ENCODE results near the gene OCSTAMP. TPM values are rescaled to one million over a fixed set of nuclear protein-coding genes. Genes with fewer than 3 reads are reported as not detected.

Gene OCSTAMP
- total and polyA plus RNA-seq, 2 donors (not counting 3 experiments of a cell fraction or from before 2014, with no cell fraction given): not detected

GRCh38 chr20:46563170-46563859 is 12.9 kb upstream of the OCSTAMP start:
- BruUV-seq (replicated peaks): no TSS peak
- H3K79me2 ChIP-seq (ENCODE audit: control insufficient read depth, insufficient read depth, low read length): no peaks in the 10 kb centered on the region
- intact Hi-C loops (cut with micrococcal nuclease) (loop anchor here (1.0 to 2.0 kb wide), 3 partner anchors 42 to 125 kb away; partner anchors contain the start of gene TP53RK), dilution Hi-C loops (cut with MboI; ENCODE audit: extremely low pct_ligation_motif_present, low sequenced_read_pairs) (no loop called here)
- ChIA-PET POLR2A (no interaction called here), CTCF (interaction anchor here (0.6 to 2.4 kb wide), 11 partner anchors 9 to 1871 kb away, joined by 3 to 13 read pairs (median 4); partner anchors contain the start of genes OCSTAMP and TP53RK)
- H4K20me1 ChIP-seq (replicated peaks; ENCODE audit: control insufficient read depth, extremely low read depth, insufficient read depth, low read length): no peaks in the 10 kb centered on the region
- no peaks in the 10 kb centered on the region for H3K36me3 ChIP-seq (ENCODE audit: control insufficient read depth in 2 of 2, extremely low read depth in 1 of 2, insufficient read depth in 2 of 2, low read length in 2 of 2)
- H3K27me3 ChIP-seq (ENCODE audit: control insufficient read depth in 2 of 2, insufficient read depth in 2 of 2, low read length in 2 of 2): no peaks in the 10 kb centered on the region
- H3K9ac ChIP-seq (replicated peaks; ENCODE audit: extremely low read depth, insufficient read depth, low read length): no peak overlapping the region
- H2AFZ ChIP-seq (ENCODE audit: low read depth, low read length): peak overlapping the region; percentile 60
- no peaks in the 10 kb centered on the region for H3K9me3 ChIP-seq (replicated peaks; ENCODE audit: control insufficient read depth, insufficient read depth, low read length)
- H3K4me3 ChIP-seq (replicated peaks in 1 of 3; ENCODE audit: insufficient read depth in 1 of 3, low read depth in 1 of 3, low read length in 3 of 3): no peak overlapping the region
- FAIRE-seq (no peak), DNase-seq (ENCODE audit: low read depth, low spot score) (no peak)
- no peak for TF ChIP-seq CTCF (IDR thresholded peaks at IDR 0.05; ENCODE audit: extremely low read depth in 1 of 2, insufficient read depth in 1 of 2, low read depth in 1 of 2, low read length in 2 of 2)
- no peak for TF ChIP-seq JUN (IDR thresholded peaks at IDR 0.05; ENCODE audit: borderline replicate concordance, insufficient read depth, insufficient read length, low read depth)
- TF ChIP-seq MYC (IDR thresholded peaks at IDR 0.05; ENCODE audit: low read depth, low read length): no peak
- TF ChIP-seq EZH2 (IDR thresholded peaks at IDR 0.05; ENCODE audit: borderline replicate concordance, low read depth, low read length, severe bottlenecking): no peak
- no peak for TF ChIP-seq POLR2A (IDR thresholded peaks at IDR 0.05; ENCODE audit: low read depth, low read length)
- TF ChIP-seq POLR2AphosphoS5 (IDR thresholded peaks at IDR 0.05; ENCODE audit: insufficient read depth, low read depth, low read length): no peak
- no peak for TF ChIP-seq MAX (IDR thresholded peaks at IDR 0.05; ENCODE audit: insufficient read depth, insufficient read length)
- no peak for TF ChIP-seq FOS (IDR thresholded peaks at IDR 0.05; ENCODE audit: borderline replicate concordance, insufficient read depth, low read length)
- no peak for TF ChIP-seq GATA2 (IDR thresholded peaks at IDR 0.05; ENCODE audit: insufficient read depth, insufficient read length, low read depth, low read length)
- H3K27ac ChIP-seq (ENCODE audit: insufficient read depth, low read depth, low read length): no peak overlapping the region
- H3K9me1 ChIP-seq (replicated peaks; ENCODE audit: control insufficient read depth, extremely low read depth, insufficient read depth, low read length): no peaks in the 10 kb centered on the region
- no peak overlapping the region for H3K4me2 ChIP-seq (ENCODE audit: insufficient read depth, low read length)
- peaks cover 4% of the 10 kb centered on the region for H3K4me1 ChIP-seq (ENCODE audit: control insufficient read depth, extremely low read depth, insufficient read depth, low read length)

Data from endothelial cell of umbilical vein (primary cell).